H1 (cell line): Measurements from ENCODE around the gene PHF14. TPM values are rescaled to one million over a fixed set of nuclear protein-coding genes. Genes with fewer than 3 reads are reported as not detected.

Experiments used
- CTCF ChIA-PET: fragments of 300-600 bp; sonication (Branson Sonifier 250); formaldehyde crosslinking; loops from one replicate; lab custom pipeline; 2021; ENCODE audit not compliant: partially characterized antibody; lab: Charles Lee
- POLR2A ChIA-PET: fragments of 300-600 bp; sonication (Branson Sonifier 250); formaldehyde crosslinking; loops from one replicate; lab custom pipeline; 2021; ENCODE audit warnings: inconsistent platforms; ENCODE audit not compliant: partially characterized antibody; lab: Charles Lee
- DNase-seq, 2 experiments: peaks; one replicate each; pipeline versions ENCODE4 v3.0.0 to v3.0.0-alpha.2; 2010 to 2022; ENCODE audit warnings: low spot score in 2 of 2, low read depth in 1 of 2, mixed read lengths in 1 of 2
- FAIRE-seq: peaks from 2 replicates; lab custom pipeline; 2011; peaks lifted over from hg19 to GRCh38; lab: Jason Lieb, UNC
- H2AFZ ChIP-seq: 2 replicates; pipeline ENCODE4 v1.8.1; 2012; ENCODE audit warnings: low read length, inconsistent platforms
- H2AK5ac ChIP-seq: 2 replicates; pipeline ENCODE4 v1.6.1; 2013; ENCODE audit warnings: low read depth, low read length
- H2BK120ac ChIP-seq: replicated peaks from 2 replicates; pipeline ENCODE3; 2013; ENCODE audit warnings: low read depth, low read length, inconsistent platforms
- H2BK12ac ChIP-seq: 2 replicates; pipeline ENCODE4 v1.6.1; 2013; ENCODE audit warnings: low read depth, low read length
- H2BK15ac ChIP-seq: 2 replicates; pipeline ENCODE4 v1.6.1; 2013; ENCODE audit warnings: low read length
- H2BK20ac ChIP-seq: 2 replicates; pipeline ENCODE4 v1.6.1; 2013; ENCODE audit warnings: low read length
- H2BK5ac ChIP-seq: 2 replicates; pipeline ENCODE4 v1.6.1; 2013; ENCODE audit warnings: low read depth, low read length
- H3K14ac ChIP-seq: 2 replicates; pipeline ENCODE4 v1.6.1; 2013; ENCODE audit warnings: inconsistent platforms; ENCODE audit not compliant: insufficient read length
- H3K18ac ChIP-seq: 2 replicates; pipeline ENCODE4 v1.6.1; 2013; ENCODE audit warnings: low read length; ENCODE audit errors: extremely low read depth
- H3K23ac ChIP-seq: 2 replicates; pipeline ENCODE4 v1.6.1; 2013; ENCODE audit warnings: inconsistent platforms; ENCODE audit not compliant: insufficient read length
- H3K23me2 ChIP-seq: 2 replicates; pipeline ENCODE4 v1.6.1; 2013; ENCODE audit warnings: low read depth, low read length
- H3K27ac ChIP-seq: 2 replicates; pipeline ENCODE4 v1.6.1; 2011; ENCODE audit warnings: low read depth, low read length, inconsistent platforms
- H3K27me3 ChIP-seq, 4 experiments: replicated peaks in 1 of 4; 1 replicate in 1 of 4; 2 replicates in 3 of 4; pipeline versions ENCODE4 v1.6.1 to v1.8.1; 2011 to 2013; ENCODE audit warnings: low read length in 3 of 4, mild to moderate bottlenecking in 3 of 4, inconsistent platforms in 2 of 4, mixed read lengths in 2 of 4, moderate library complexity in 1 of 4; ENCODE audit not compliant: control insufficient read depth in 3 of 4, insufficient read depth in 3 of 4; ENCODE audit errors: extremely low read depth in 1 of 4
- H3K36me3 ChIP-seq, 4 experiments: 2 replicates each; pipeline versions ENCODE4 v1.6.1 to v1.8.1; 2011 to 2013; ENCODE audit warnings: mild to moderate bottlenecking in 4 of 4, low read length in 3 of 4, moderate library complexity in 2 of 4, control low read depth in 1 of 4, inconsistent platforms in 1 of 4; ENCODE audit not compliant: insufficient read depth in 4 of 4, control insufficient read depth in 2 of 4
- H3K4ac ChIP-seq: replicated peaks from 2 replicates; pipeline ENCODE3; 2013; ENCODE audit warnings: low read length, low read depth, mixed read lengths, inconsistent platforms; ENCODE audit not compliant: insufficient read length
- H3K4me1 ChIP-seq, 4 experiments: replicated peaks in 1 of 4; 1 replicate in 1 of 4; 2 replicates in 3 of 4; pipeline versions ENCODE4 v1.6.1 to v1.8.1; 2011 to 2013; ENCODE audit warnings: low read length in 3 of 4, inconsistent platforms in 2 of 4, mixed read lengths in 1 of 4; ENCODE audit not compliant: insufficient read depth in 4 of 4, control insufficient read depth in 3 of 4
- H3K4me2 ChIP-seq, 2 experiments: 2 replicates each; pipeline versions ENCODE4 v1.6.1 to v1.8.1; 2011 to 2013; ENCODE audit warnings: low read depth in 2 of 2, low read length in 2 of 2, control low read depth in 1 of 2, inconsistent platforms in 1 of 2, mild to moderate bottlenecking in 1 of 2; ENCODE audit not compliant: insufficient read depth in 1 of 2
- H3K4me3 ChIP-seq, 4 experiments: fragments of 200-600, 300-600 bp in 1 of 4; sonication (generic), shearing (Covaris generic), sonication (Bioruptor Twin) in 1 of 4; 2 replicates each; pipeline versions ENCODE4 v1.5.1 to v1.8.1; 2011 to 2016; ENCODE audit warnings: low read length in 4 of 4, low read depth in 3 of 4, control low read depth in 2 of 4, inconsistent platforms in 2 of 4, mild to moderate bottlenecking in 2 of 4, mixed read lengths in 1 of 4, moderate library complexity in 1 of 4; ENCODE audit not compliant: insufficient read depth in 2 of 4; ENCODE audit errors: extremely low read depth in 1 of 4
- H3K56ac ChIP-seq: replicated peaks from 2 replicates; pipeline ENCODE3; 2013; ENCODE audit warnings: low read depth, mild to moderate bottlenecking, mixed read lengths, low read length, inconsistent platforms; ENCODE audit not compliant: insufficient read length
- H3K79me1 ChIP-seq: 2 replicates; pipeline ENCODE4 v1.6.1; 2013; ENCODE audit warnings: low read depth, low read length, control low read depth
- H3K79me2 ChIP-seq, 2 experiments: 2 replicates each; pipeline versions ENCODE4 v1.6.1 to v1.8.1; 2012 to 2013; ENCODE audit warnings: low read length in 2 of 2, mild to moderate bottlenecking in 2 of 2, inconsistent platforms in 1 of 2; ENCODE audit not compliant: insufficient read depth in 2 of 2, control insufficient read depth in 1 of 2
- H3K9ac ChIP-seq, 4 experiments: replicated peaks in 1 of 4; 1 replicate in 1 of 4; 2 replicates in 3 of 4; pipeline versions ENCODE4 v1.6.1 to v1.8.1; 2011 to 2013; ENCODE audit warnings: low read depth in 3 of 4, low read length in 3 of 4, control low read depth in 2 of 4, mild to moderate bottlenecking in 2 of 4, moderate library complexity in 2 of 4, inconsistent platforms in 1 of 4; ENCODE audit errors: extremely low read depth in 1 of 4
- H3K9me3 ChIP-seq, 2 experiments: 2 replicates each; pipeline versions ENCODE4 v1.6.1 to v1.8.1; 2012 to 2013; ENCODE audit warnings: mild to moderate bottlenecking in 2 of 2, moderate library complexity in 2 of 2, control low read depth in 1 of 2, inconsistent platforms in 1 of 2, low read depth in 1 of 2, low read length in 1 of 2, mixed read lengths in 1 of 2; ENCODE audit not compliant: insufficient read depth in 2 of 2
- H4K20me1 ChIP-seq, 2 experiments: replicated peaks in 1 of 2; 2 replicates each; pipeline versions ENCODE3 to v1.8.1; 2011 to 2013; ENCODE audit warnings: inconsistent platforms in 2 of 2, low read length in 2 of 2, mild to moderate bottlenecking in 1 of 2; ENCODE audit not compliant: insufficient read depth in 2 of 2, control insufficient read depth in 1 of 2
- H4K5ac ChIP-seq: 2 replicates; pipeline ENCODE4 v1.6.1; 2013; ENCODE audit warnings: low read length, low read depth, mixed read lengths, inconsistent platforms; ENCODE audit not compliant: insufficient read length
- H4K8ac ChIP-seq: 2 replicates; pipeline ENCODE4 v1.8.0; 2013; ENCODE audit warnings: mild to moderate bottlenecking, moderate library complexity, low read length, inconsistent platforms; ENCODE audit not compliant: insufficient read depth; ENCODE audit errors: extremely low read depth
- H4K91ac ChIP-seq: replicated peaks from 2 replicates; pipeline ENCODE3; 2013; ENCODE audit warnings: low read length, mixed read lengths, inconsistent platforms; ENCODE audit not compliant: insufficient read length
- JUND ChIP-seq: IDR thresholded peaks from 2 replicates; pipeline ENCODE4 v1.6.1; 2011; ENCODE audit warnings: mild to moderate bottlenecking, improper control_type of control experiment, low read length
- WGBS, 2 experiments: shearing (Covaris generic) in 1 of 2; methylation state at CpG; one replicate each; pipeline versions ENCODE4 v1.1.6 to v1.1.7; 2013 to 2015; ENCODE audit warnings: low lambda C conversion rate in 2 of 2, mixed read lengths in 2 of 2, inconsistent platforms in 1 of 2, low coverage in 1 of 2, missing lambda C conversion rate in 1 of 2; ENCODE audit not compliant: insufficient replicate concordance in 2 of 2, insufficient coverage in 1 of 2, insufficient read length in 1 of 2; ENCODE audit errors: extremely low coverage in 1 of 2, missing lambda C conversion rate in 1 of 2; 5-methylcytosine and 5-hydroxymethylcytosine counted together
- polyA plus RNA-seq, 7 experiments: library from polyadenylated mRNA; depleted of rRNA in 3 of 7; stranded (reverse) in 5 of 7; unstranded in 2 of 7; fragments of >200 nt in 5 of 7; fragments of 200-250 nt in 2 of 7; gene quantifications; 1 replicate in 5 of 7; 2 replicates in 1 of 7; 4 replicates in 1 of 7; pipeline versions ENCODE4 v1.2.1 to v1.2.3, GENCODE V29; 2011 to 2013; ENCODE audit warnings: missing spikeins in 2 of 7, mixed read lengths in 2 of 7
- total RNA-seq: library from RNA; stranded (reverse); fragmentation: NEBNext Ultra II Directional; extraction: Animal tissue kit (Norgen Biotek cat#: 25700); gene quantifications from 2 replicates; pipeline ENCODE4 v1.2.1, GENCODE V29; 2021

PHF14 gene
- total and polyA plus RNA-seq, 2 of the 8 experiments (the other 6 are each of a cell fraction or from before 2014, with no cell fraction given), result 17.9 to 70.6 TPM

- H3K4me1 ChIP-seq, result no peaks in the 10 kb centered on the region
- no peak overlapping the region for H2BK5ac ChIP-seq
- H3K56ac ChIP-seq, result no peak overlapping the region
- H2BK120ac ChIP-seq, result no peak overlapping the region
- H2BK20ac ChIP-seq, result no peak overlapping the region
- no peak overlapping the region for H3K27ac ChIP-seq
- H3K23ac ChIP-seq, result no peak overlapping the region
- no peak overlapping the region for H3K14ac ChIP-seq
- H2AFZ ChIP-seq, result no peak overlapping the region
- no peak overlapping the region for H3K18ac ChIP-seq
- H2BK12ac ChIP-seq, result no peak overlapping the region
- no peak overlapping the region for H4K91ac ChIP-seq
- FAIRE-seq (no peak), DNase-seq (no peak)
- H3K36me3 ChIP-seq, result peaks cover 0 to 8% (median 0%) of the 10 kb centered on the region in 4 experiments; a peak in 1 of 8 replicates
- no peak overlapping the region for H2AK5ac ChIP-seq
- H3K79me2 ChIP-seq, result peaks cover 0 to 83% of the 10 kb centered on the region in 2 experiments; a peak in 3 of 4 replicates
- H3K27me3 ChIP-seq, result no peaks in the 10 kb centered on the region
- ChIA-PET CTCF (no interaction called here), POLR2A (interaction anchor here (1.3 to 1.6 kb wide), 3 partner anchors 8 to 33 kb away, joined by 3 to 4 read pairs (median 3); partner anchors contain the start of gene PHF14)
- H4K5ac ChIP-seq, result no peak overlapping the region
- H3K9me3 ChIP-seq, result no peaks in the 10 kb centered on the region
- H3K4me2 ChIP-seq, result no peak overlapping the region
- no peaks in the 10 kb centered on the region for H4K20me1 ChIP-seq
- no peak overlapping the region for H3K9ac ChIP-seq
- WGBS, 2 experiments, result 88% methylated on average over 3 of the region's 3 CpGs; no CpG with 5 or more reads in 1 of the 2 experiments
- no peak overlapping the region for H4K8ac ChIP-seq
- H3K4ac ChIP-seq, result no peak overlapping the region
- no peaks in the 10 kb centered on the region for H3K79me1 ChIP-seq
- H3K23me2 ChIP-seq, result no peaks in the 10 kb centered on the region
- no peak overlapping the region for H2BK15ac ChIP-seq
- H3K4me3 ChIP-seq, result no peak overlapping the region
- no peak for TF ChIP-seq JUND
Observed at GRCh38 chr7:11006291-11006690, 32.6 kb downstream of the PHF14 start.
